Spinal cord (tissue), 10 donors: ENCODE data around the gene PEX11G. TPM values are rescaled to one million over a fixed set of nuclear protein-coding genes. Genes with fewer than 3 reads are reported as not detected.

Experiments used
- DNase-seq, 6 donors: peaks; one replicate each; pipeline versions ENCODE4 v3.0.0 to v3.0.0-alpha.2; 2013 to 2015; ENCODE audit warnings: low spot score in 6 of 6, low read depth in 4 of 6
- H3K27ac ChIP-seq: one replicate; pipeline ENCODE4 v1.5.1; 2013; ENCODE audit warnings: low read depth, low read length, control low read depth
- H3K27me3 ChIP-seq: one replicate; pipeline ENCODE4 v1.6.1; 2013; ENCODE audit warnings: low read length; ENCODE audit not compliant: control insufficient read depth, insufficient read depth
- H3K36me3 ChIP-seq: one replicate; pipeline ENCODE4 v1.6.1; 2013; ENCODE audit warnings: low read length; ENCODE audit not compliant: control insufficient read depth, insufficient read depth
- H3K4me1 ChIP-seq: one replicate; pipeline ENCODE4 v1.6.1; 2013; ENCODE audit warnings: low read length; ENCODE audit not compliant: control insufficient read depth, insufficient read depth
- H3K4me3 ChIP-seq: one replicate; pipeline ENCODE4 v1.5.1; 2013; ENCODE audit warnings: low read depth, low read length, control low read depth
- H3K9me3 ChIP-seq: one replicate; pipeline ENCODE4 v1.6.1; 2013; ENCODE audit warnings: low read length; ENCODE audit not compliant: control insufficient read depth, insufficient read depth
- WGBS: methylation state at CpG from one replicate; pipeline ENCODE4 v1.1.5; 2013; ENCODE audit warnings: missing lambda C conversion rate; ENCODE audit not compliant: insufficient coverage; 5-methylcytosine and 5-hydroxymethylcytosine counted together
- polyA plus RNA-seq, 2 donors: library from polyadenylated mRNA; unstranded; fragments of 120-200 nt; gene quantifications; one replicate each; pipeline ENCODE4 v1.2.1, GENCODE V29; 2013; ENCODE audit not compliant: insufficient read length in 2 of 2
- total RNA-seq, 2 donors: library from RNA; depleted of rRNA in 1 of 2; stranded (reverse); fragments of 120-200 nt in 1 of 2; fragments of >200 nt in 1 of 2; gene quantifications; one replicate each; pipeline versions ENCODE4 v1.2.3 to v1.2.4, GENCODE V29; 2013 to 2014
- donor health status: healthy.

The PEX11G gene
- total and polyA plus RNA-seq, 4 donors: 1.7 to 6.0 (median 4.4) TPM

DNA sequence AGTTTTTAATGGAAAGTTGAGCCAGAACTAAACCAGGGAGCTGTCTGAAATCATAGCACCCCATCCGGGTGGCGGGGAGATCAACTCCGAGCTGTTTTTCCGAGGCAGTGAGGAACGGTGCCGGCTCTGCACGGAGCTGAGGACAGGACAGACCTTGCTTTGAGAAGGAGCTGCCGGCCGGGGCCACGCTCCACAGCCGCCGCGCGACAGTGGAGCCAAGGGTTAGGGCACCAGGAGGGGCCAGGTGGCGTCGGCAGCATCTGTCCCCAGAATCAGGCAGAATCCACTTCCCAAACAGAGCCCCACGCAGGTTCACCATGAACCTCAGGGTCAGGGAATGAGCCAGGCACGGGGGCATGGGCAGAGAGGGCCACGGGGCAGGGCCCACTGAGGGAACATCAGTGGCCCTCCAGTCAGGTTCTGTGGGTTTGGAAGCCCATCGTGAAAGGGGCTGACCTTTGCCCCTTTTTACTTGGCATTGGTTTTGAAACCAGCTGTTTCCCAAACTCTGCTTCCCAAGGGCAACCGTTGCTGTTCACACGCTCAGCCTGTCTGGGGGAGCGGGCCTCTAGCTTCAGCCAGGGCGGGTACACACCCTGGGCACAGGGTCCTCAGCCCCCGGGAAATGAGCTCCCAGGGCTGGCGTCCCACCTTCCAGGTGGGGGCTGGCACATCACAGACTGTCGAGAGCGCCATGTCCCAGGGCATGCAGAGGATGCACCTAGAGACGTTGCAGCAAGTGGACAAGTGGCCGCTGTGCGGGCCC is 18.1 kb downstream of the PEX11G start:
- DNase-seq: no peak
- no peak overlapping the region for H3K27ac ChIP-seq
- H3K27me3 ChIP-seq: no peaks in the 10 kb centered on the region
- WGBS: 95% methylated on average over 30 of the region's 31 CpGs
- no peaks in the 10 kb centered on the region for H3K9me3 ChIP-seq
- no peak overlapping the region for H3K4me3 ChIP-seq
- H3K36me3 ChIP-seq: peaks cover 76% of the 10 kb centered on the region
- no peaks in the 10 kb centered on the region for H3K4me1 ChIP-seq

GRCh38 chr19:7469669-7470285 is 19.1 kb downstream of the PEX11G start:
- 94% methylated on average over 30 of the region's 31 CpGs for WGBS
- no peak for DNase-seq
- peaks cover 82% of the 10 kb centered on the region for H3K36me3 ChIP-seq

DNA sequence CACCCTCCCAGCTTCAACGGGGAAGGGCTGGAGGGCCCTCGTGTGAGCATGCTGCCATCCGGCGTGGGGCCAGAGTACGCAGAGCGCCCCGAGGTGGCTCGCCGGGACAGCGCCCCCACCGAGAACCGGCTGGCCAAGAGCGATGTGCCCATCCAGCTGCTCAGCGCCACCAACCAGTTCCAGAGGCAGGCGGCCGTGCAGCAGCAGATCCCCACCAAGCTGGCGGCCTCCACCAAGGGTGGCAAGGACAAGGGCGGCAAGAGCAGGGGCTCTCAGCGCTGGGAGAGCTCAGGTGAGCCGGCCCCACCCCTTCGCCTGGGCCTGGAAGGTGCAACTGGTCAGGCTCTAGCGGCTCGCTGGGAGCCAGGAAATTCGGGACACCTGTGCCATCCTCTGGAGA is 20.0 kb downstream of the PEX11G start:
- Histone ChIP-seq H3K9me3 (no peaks in the 10 kb centered on the region), H3K27me3 (no peaks in the 10 kb centered on the region), H3K27ac (no peak overlapping the region), H3K4me3 (no peak overlapping the region), H3K36me3 (peaks cover 91% of the 10 kb centered on the region), H3K4me1 (no peaks in the 10 kb centered on the region)
- WGBS: 95% methylated on average over 24 of the region's 24 CpGs
- no peak for DNase-seq

More at GRCh38 chr19:7469669-7470285, 19.1 kb downstream of the PEX11G start:
- Histone ChIP-seq H3K9me3 (no peaks in the 10 kb centered on the region), H3K27me3 (no peaks in the 10 kb centered on the region), H3K4me1 (no peaks in the 10 kb centered on the region), H3K27ac (no peak overlapping the region), H3K4me3 (no peak overlapping the region)

- Histone ChIP-seq H3K9me3 (no peaks in the 10 kb centered on the region), H3K4me3 (no peak overlapping the region), H3K36me3 (peaks cover 96% of the 10 kb centered on the region), H3K4me1 (no peaks in the 10 kb centered on the region), H3K27ac (no peak overlapping the region), H3K27me3 (no peaks in the 10 kb centered on the region)
- no peak for DNase-seq
- WGBS: 95% methylated on average over 84 of the region's 86 CpGs
Observed at GRCh38 chr19:7467009-7467989, 21.5 kb downstream of the PEX11G start.

- WGBS: 94% methylated on average over 19 of the region's 23 CpGs
Observed at GRCh38 chr19:7463575-7463974, 25.3 kb downstream of the PEX11G start.

DNA sequence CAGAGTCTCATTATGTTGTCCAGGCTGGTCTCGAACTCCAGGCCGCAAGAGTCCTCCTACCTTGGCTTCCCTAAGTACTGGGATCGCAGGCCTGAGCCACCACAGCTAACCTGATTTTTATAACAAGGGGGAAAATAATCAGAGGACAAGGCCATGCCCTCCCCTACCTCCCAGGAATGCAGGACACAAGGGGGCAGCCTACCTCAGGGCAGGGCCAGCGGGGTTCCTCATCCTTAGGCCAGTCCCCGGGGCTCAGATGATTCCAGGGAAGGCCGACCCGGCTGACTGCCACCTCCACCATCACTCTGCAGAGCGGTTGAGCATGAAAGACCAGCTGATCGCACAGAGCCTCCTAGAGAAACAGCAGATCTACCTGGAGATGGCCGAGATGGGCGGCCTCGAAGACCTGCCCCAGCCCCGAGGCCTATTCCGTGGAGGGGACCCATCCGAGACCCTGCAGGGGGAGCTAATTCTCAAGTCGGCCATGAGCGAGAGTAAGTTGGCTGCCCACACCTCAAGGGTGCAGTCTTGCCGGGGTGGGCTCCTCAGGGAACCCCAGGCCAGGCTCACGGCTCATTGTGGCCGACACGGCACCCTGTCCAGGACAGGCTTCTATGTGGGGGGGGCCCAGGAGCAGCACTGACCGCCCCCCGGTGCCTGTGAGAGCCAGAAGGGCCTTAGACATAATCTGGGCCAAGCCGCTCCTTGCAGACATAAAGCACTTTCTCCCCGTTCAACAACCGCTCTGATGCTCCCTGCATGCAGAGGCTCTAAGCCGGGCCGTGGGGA is 26.8 kb downstream of the PEX11G start:
- H3K4me3 ChIP-seq: no peak overlapping the region
- 83% methylated on average over 25 of the region's 28 CpGs for WGBS
- no peaks in the 10 kb centered on the region for H3K4me1 ChIP-seq
- no peaks in the 10 kb centered on the region for H3K27me3 ChIP-seq
- H3K9me3 ChIP-seq: no peaks in the 10 kb centered on the region
- H3K36me3 ChIP-seq: peaks cover 88% of the 10 kb centered on the region
- H3K27ac ChIP-seq: no peak overlapping the region
- no peak for DNase-seq

More at GRCh38 chr19:7463575-7463974, 25.3 kb downstream of the PEX11G start:
- H3K4me3 ChIP-seq: no peak overlapping the region
- no peaks in the 10 kb centered on the region for H3K4me1 ChIP-seq
- no peaks in the 10 kb centered on the region for H3K9me3 ChIP-seq
- no peaks in the 10 kb centered on the region for H3K27me3 ChIP-seq
- DNase-seq: no peak
- no peak overlapping the region for H3K27ac ChIP-seq
- peaks cover 93% of the 10 kb centered on the region for H3K36me3 ChIP-seq

- no peaks in the 10 kb centered on the region for H3K27me3 ChIP-seq
- H3K9me3 ChIP-seq: peaks cover 2% of the 10 kb centered on the region
- no peak overlapping the region for H3K27ac ChIP-seq
- no peak for DNase-seq
- WGBS: 100% methylated on average over 6 of the region's 14 CpGs
- no peaks in the 10 kb centered on the region for H3K4me1 ChIP-seq
- peaks cover 89% of the 10 kb centered on the region for H3K36me3 ChIP-seq
- no peak overlapping the region for H3K4me3 ChIP-seq
Observed at GRCh38 chr19:7460562-7460966, 28.3 kb downstream of the PEX11G start.

GRCh38 chr19:7459773-7460172 is 29.1 kb downstream of the PEX11G start:
- peaks cover 89% of the 10 kb centered on the region for H3K36me3 ChIP-seq
- 92% methylated on average over 17 of the region's 20 CpGs for WGBS
- H3K27me3 ChIP-seq: no peaks in the 10 kb centered on the region
- H3K27ac ChIP-seq: no peak overlapping the region
- H3K9me3 ChIP-seq: peaks cover 2% of the 10 kb centered on the region
- H3K4me1 ChIP-seq: no peaks in the 10 kb centered on the region
- H3K4me3 ChIP-seq: no peak overlapping the region
- no peak for DNase-seq

DNA sequence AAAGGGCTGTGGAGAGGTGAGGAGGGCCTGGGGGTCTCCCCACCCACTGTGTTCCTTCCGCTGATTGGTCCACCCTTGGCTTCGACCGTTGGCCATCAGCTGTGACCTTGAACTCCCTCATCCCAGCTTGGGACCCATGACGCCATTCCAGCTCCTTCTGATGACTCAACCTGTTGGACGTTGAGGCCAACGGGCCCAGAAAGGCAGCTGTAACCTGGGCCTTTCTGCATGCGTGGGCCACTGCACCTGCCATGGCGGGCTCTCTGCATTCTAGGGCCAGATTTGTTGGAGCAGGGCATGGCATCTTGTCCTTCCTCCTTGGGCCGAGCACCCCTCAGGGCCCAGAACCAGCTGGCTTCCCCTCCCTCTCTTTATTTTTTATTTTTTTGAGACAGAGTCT is 30.2 kb downstream of the PEX11G start:
- Histone ChIP-seq H3K27ac (no peak overlapping the region), H3K36me3 (peaks cover 88% of the 10 kb centered on the region), H3K4me3 (no peak overlapping the region), H3K9me3 (peaks cover 2% of the 10 kb centered on the region), H3K4me1 (no peaks in the 10 kb centered on the region), H3K27me3 (no peaks in the 10 kb centered on the region)
- 92% methylated on average over 9 of the region's 9 CpGs for WGBS
- no peak for DNase-seq
